Neural cell (in vitro differentiated cells): ENCODE data around the gene IL1RAP. TPM values are rescaled to one million over a fixed set of nuclear protein-coding genes. Genes with fewer than 3 reads are reported as not detected.

Source experiments
- H2AFZ ChIP-seq: fragments of 200-600, 300-800 bp; sonication (generic), shearing (Covaris generic); 2 replicates; pipeline ENCODE4 v1.6.0; 2014; ENCODE audit warnings: low read depth, mild to moderate bottlenecking, antibody characterized with exemption, low read length, moderate library complexity
- H3F3A ChIP-seq: fragments of 200-600 bp; shearing (Covaris generic); 2 replicates; pipeline ENCODE4 v1.6.1; 2016; ENCODE audit warnings: mild to moderate bottlenecking, moderate library complexity, mixed read lengths, antibody characterized with exemption, low read length; ENCODE audit not compliant: insufficient read depth, poor library complexity, severe bottlenecking
- H3K27ac ChIP-seq: fragments of 200-600, 300-800 bp; sonication (generic), shearing (Covaris generic); 2 replicates; pipeline ENCODE4 v1.5.1; 2014; ENCODE audit warnings: mild to moderate bottlenecking, low read length, moderate library complexity
- H3K27me3 ChIP-seq: fragments of 300-800, 200-600 bp; sonication (generic), shearing (Covaris generic); 2 replicates; pipeline ENCODE4 v1.6.0; 2014; ENCODE audit warnings: mild to moderate bottlenecking, low read depth, low read length, moderate library complexity; ENCODE audit not compliant: insufficient read depth
- H3K36me3 ChIP-seq: fragments of 300-800, 200-600 bp; sonication (generic), shearing (Covaris generic); 2 replicates; pipeline ENCODE4 v1.5.1; 2014; ENCODE audit warnings: mild to moderate bottlenecking, antibody characterized with exemption, low read length, moderate library complexity; ENCODE audit not compliant: insufficient read depth
- H3K4me2 ChIP-seq: fragments of 300-800, 200-600 bp; sonication (generic), shearing (Covaris generic); 2 replicates; pipeline ENCODE4 v1.6.0; 2014; ENCODE audit warnings: mild to moderate bottlenecking, low read length
- H3K4me3 ChIP-seq: fragments of 300-800, 200-600 bp; sonication (generic), shearing (Covaris generic); 2 replicates; pipeline ENCODE4 v1.5.1; 2014; ENCODE audit warnings: mild to moderate bottlenecking, low read length, moderate library complexity
- H3K79me2 ChIP-seq: fragments of 200-600 bp; shearing (Covaris generic); replicated peaks from 2 replicates; pipeline ENCODE4 v1.6.0; 2014; ENCODE audit warnings: mild to moderate bottlenecking, low read length, moderate library complexity; ENCODE audit not compliant: insufficient read depth
- H3K9ac ChIP-seq: fragments of 300-800, 200-600 bp; sonication (generic), shearing (Covaris generic); 2 replicates; pipeline ENCODE4 v1.6.1; 2016; ENCODE audit warnings: mild to moderate bottlenecking, low read length, mixed read lengths
- H3K9me2 ChIP-seq: fragments of 200-600 bp; shearing (Covaris generic); 2 replicates; pipeline ENCODE4 v1.6.1; 2016; ENCODE audit warnings: mild to moderate bottlenecking, low read length, mixed read lengths; ENCODE audit not compliant: insufficient read depth
- H3K9me3 ChIP-seq: fragments of 200-600, 300-800 bp; sonication (generic), shearing (Covaris generic); 2 replicates; pipeline ENCODE4 v1.6.1; 2016; ENCODE audit warnings: mild to moderate bottlenecking, mixed run types, low read length, moderate library complexity, mixed read lengths
- H4K20me1 ChIP-seq: fragments of 200-600 bp; shearing (Covaris generic); 2 replicates; pipeline ENCODE4 v1.6.1; 2016; ENCODE audit warnings: mild to moderate bottlenecking, mixed run types; ENCODE audit not compliant: insufficient read depth
- CTCF ChIP-seq: fragments of 450-650 bp; IDR thresholded peaks from 2 replicates; pipeline ENCODE4 v1.5.1; 2014; ENCODE audit warnings: antibody characterized with exemption, mild to moderate bottlenecking, moderate library complexity; ENCODE audit not compliant: poor library complexity, severe bottlenecking
- EP300 ChIP-seq: fragments of 450-650 bp; conservative IDR thresholded peaks from 2 replicates; pipeline ENCODE4 v1.6.1; 2014; ENCODE audit warnings: antibody characterized with exemption, mild to moderate bottlenecking, moderate library complexity; ENCODE audit not compliant: poor library complexity, severe bottlenecking
- EZH2 ChIP-seq: fragments of 200-600, 300-800 bp; shearing (Covaris generic), sonication (generic); IDR thresholded peaks from 2 replicates; pipeline ENCODE4 v1.6.1; 2014; ENCODE audit warnings: antibody characterized with exemption, low read length, borderline replicate concordance, mild to moderate bottlenecking; ENCODE audit not compliant: insufficient read depth, poor library complexity, severe bottlenecking
- MXI1 ChIP-seq: fragments of 450-650 bp; conservative IDR thresholded peaks from 2 replicates; pipeline ENCODE4 v1.6.1; 2014; ENCODE audit warnings: antibody characterized with exemption, mild to moderate bottlenecking; ENCODE audit not compliant: poor library complexity, severe bottlenecking
- POLR2AphosphoS5 ChIP-seq: IDR thresholded peaks from 2 replicates; pipeline ENCODE4 v1.6.1; 2012
- RAD21 ChIP-seq: fragments of 450-650 bp; conservative IDR thresholded peaks from 2 replicates; pipeline ENCODE4 v1.6.1; 2014; ENCODE audit warnings: antibody characterized with exemption, mild to moderate bottlenecking, moderate library complexity
- REST ChIP-seq: IDR thresholded peaks from 2 replicates; pipeline ENCODE4 v1.6.1; 2012; ENCODE audit warnings: borderline replicate concordance
- SMC3 ChIP-seq: fragments of 450-650 bp; conservative IDR thresholded peaks from 2 replicates; pipeline ENCODE4 v1.6.1; 2014; ENCODE audit warnings: antibody characterized with exemption, mild to moderate bottlenecking, moderate library complexity; ENCODE audit not compliant: poor library complexity
- TAF1 ChIP-seq: IDR thresholded peaks from 2 replicates; pipeline ENCODE4 v1.6.1; 2012; ENCODE audit warnings: low read depth
- polyA plus RNA-seq: library from polyadenylated mRNA; depleted of rRNA; stranded (reverse); fragments of >200 nt; gene quantifications from 2 replicates; pipeline ENCODE4 v1.2.3, GENCODE V29; 2014

Gene IL1RAP
- polyA plus RNA-seq, 1 donor from 2014 or later, result 24.6 TPM

GRCh38 chr3:190706582-190706981 lies 192.7 kb downstream of the IL1RAP start:
- H3F3A ChIP-seq, result no peaks in the 10 kb centered on the region
- H3K9me3 ChIP-seq, result no peaks in the 10 kb centered on the region
- no peak overlapping the region for H3K9ac ChIP-seq
- no peak overlapping the region for H3K4me3 ChIP-seq
- no peak overlapping the region for H3K4me2 ChIP-seq
- TF ChIP-seq POLR2AphosphoS5 (no peak), REST (no peak), EP300 (no peak), RAD21 (no peak), SMC3 (no peak), CTCF (no peak), TAF1 (no peak), EZH2 (no peak), MXI1 (no peak)
- no peaks in the 10 kb centered on the region for H3K27me3 ChIP-seq
- H4K20me1 ChIP-seq, result no peaks in the 10 kb centered on the region
- no peaks in the 10 kb centered on the region for H3K79me2 ChIP-seq
- no peaks in the 10 kb centered on the region for H3K9me2 ChIP-seq
- no peaks in the 10 kb centered on the region for H3K36me3 ChIP-seq
- H2AFZ ChIP-seq, result no peak overlapping the region
- H3K27ac ChIP-seq, result no peak overlapping the region

Other genes with a start within 250 kb of the IL1RAP start
- 0.66 and 1.3 TPM in 2 replicates for gene CLDN1, start 191.6 kb upstream of the IL1RAP start, polyA plus RNA-seq
- not detected in 2 replicates for gene CLDN16, start 125.9 kb upstream of the IL1RAP start, polyA plus RNA-seq
- gene TMEM207, start 64.2 kb upstream of the IL1RAP start, polyA plus RNA-seq, result 0.27 TPM in 1 of 2 replicates, not detected in the other